Mucosa of rectum (tissue), 2 donors: Measurements from ENCODE around the gene TWIST2.

Source experiments
- H3K27ac ChIP-seq, 2 donors: one replicate each; pipeline ENCODE4 v1.7.0; 2013; ENCODE audit warnings: inconsistent platforms in 2 of 2, low read depth in 2 of 2, low read length in 2 of 2
- H3K27me3 ChIP-seq, 2 donors: one replicate each; pipeline ENCODE4 v1.7.0; 2013; ENCODE audit warnings: low read length in 2 of 2; ENCODE audit not compliant: control insufficient read depth in 2 of 2, insufficient read depth in 2 of 2
- H3K36me3 ChIP-seq, 2 donors: one replicate each; pipeline ENCODE4 v1.7.0; 2013; ENCODE audit warnings: low read length in 2 of 2; ENCODE audit not compliant: control insufficient read depth in 2 of 2, insufficient read depth in 2 of 2
- H3K4me1 ChIP-seq, 2 donors: one replicate each; pipeline ENCODE4 v1.7.0; 2013; ENCODE audit warnings: low read length in 2 of 2, mild to moderate bottlenecking in 1 of 2; ENCODE audit not compliant: control insufficient read depth in 2 of 2, insufficient read depth in 2 of 2
- H3K4me3 ChIP-seq, 2 donors: one replicate each; pipeline ENCODE4 v1.7.0; 2013; ENCODE audit warnings: low read length in 2 of 2
- H3K9ac ChIP-seq, 2 donors: one replicate each; pipeline ENCODE4 v1.7.0; 2013; ENCODE audit warnings: low read length in 2 of 2, low read depth in 1 of 2, mild to moderate bottlenecking in 1 of 2
- H3K9me3 ChIP-seq, 2 donors: one replicate each; pipeline ENCODE4 v1.7.0; 2013; ENCODE audit warnings: low read length in 2 of 2; ENCODE audit not compliant: control insufficient read depth in 2 of 2
- donor health status: healthy.
- donor health status: Normal muscosa, but diverticular disease.

Gene TWIST2

DNA sequence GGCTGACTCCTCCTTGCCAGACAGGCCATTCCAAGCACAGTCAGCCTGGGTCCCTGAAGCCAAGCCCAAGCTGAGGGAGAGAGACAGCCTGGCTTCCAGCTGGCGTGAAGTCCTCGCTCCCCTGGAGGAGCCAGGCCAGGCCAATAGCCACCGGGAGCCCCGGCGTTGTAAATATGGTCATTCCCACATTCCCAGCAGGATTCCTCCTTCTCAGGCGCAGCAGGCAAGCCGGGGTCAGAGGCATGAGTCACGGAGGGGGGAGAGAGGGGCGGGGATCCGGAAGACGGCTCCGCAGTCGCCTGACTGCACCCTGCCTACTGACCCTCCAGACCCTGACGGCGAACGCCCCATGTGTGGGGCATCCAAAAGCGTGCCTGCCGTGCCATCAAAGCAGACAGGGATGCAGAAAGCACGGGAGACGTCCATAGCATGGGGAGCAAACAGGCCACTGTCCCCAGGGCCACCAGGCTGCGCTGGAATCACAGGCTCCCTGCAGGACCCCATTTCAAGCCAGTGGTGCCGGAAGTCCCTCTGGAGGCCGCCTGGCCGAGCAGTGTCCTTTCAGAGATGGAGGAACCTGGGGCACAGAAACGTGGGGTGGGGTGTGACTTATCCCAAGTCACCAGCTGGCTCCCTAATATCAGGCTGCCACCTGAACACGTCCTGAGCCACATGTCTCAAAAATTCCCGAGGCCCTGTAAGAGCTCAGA, 48.2 kb downstream of the TWIST2 start:
- H3K27ac ChIP-seq, result peak overlapping the region; percentile 5 to 54
- H3K9me3 ChIP-seq, result no peaks in the 10 kb centered on the region

DNA sequence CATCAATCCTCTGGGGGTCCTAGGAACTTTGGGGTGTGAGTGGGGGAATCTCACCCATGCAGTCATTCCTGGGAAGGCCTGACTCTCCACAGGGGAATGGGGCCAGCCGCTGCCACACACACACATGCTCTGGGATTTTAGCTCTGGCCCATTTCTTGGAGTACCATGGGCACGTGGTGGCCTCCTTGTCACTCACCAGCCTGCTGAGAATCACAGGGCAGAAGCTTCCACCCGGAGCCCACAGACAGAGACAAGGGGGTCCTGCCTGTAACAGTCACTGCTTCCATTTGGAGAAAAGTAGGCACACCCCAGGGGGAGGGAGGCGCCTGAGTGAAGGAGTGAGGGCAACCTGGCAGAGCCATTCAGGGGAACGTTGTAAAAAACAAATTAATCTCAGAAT, 48.8 kb downstream of the TWIST2 start:
- Histone ChIP-seq H3K4me1 (peaks cover 3% of the 10 kb centered on the region in 2 donors), H3K9me3 (no peaks in the 10 kb centered on the region), H3K9ac (no peak overlapping the region), H3K27ac (no peak overlapping the region), H3K36me3 (no peaks in the 10 kb centered on the region), H3K4me3 (no peak overlapping the region), H3K27me3 (no peaks in the 10 kb centered on the region)

More for the DNA sequence above, 48.2 kb downstream of the TWIST2 start:
- no peaks in the 10 kb centered on the region for H3K27me3 ChIP-seq
- no peaks in the 10 kb centered on the region for H3K36me3 ChIP-seq
- H3K4me1 ChIP-seq, result peaks cover 3% of the 10 kb centered on the region in 2 donors
- H3K9ac ChIP-seq, result no peak overlapping the region
- no peak overlapping the region for H3K4me3 ChIP-seq

DNA sequence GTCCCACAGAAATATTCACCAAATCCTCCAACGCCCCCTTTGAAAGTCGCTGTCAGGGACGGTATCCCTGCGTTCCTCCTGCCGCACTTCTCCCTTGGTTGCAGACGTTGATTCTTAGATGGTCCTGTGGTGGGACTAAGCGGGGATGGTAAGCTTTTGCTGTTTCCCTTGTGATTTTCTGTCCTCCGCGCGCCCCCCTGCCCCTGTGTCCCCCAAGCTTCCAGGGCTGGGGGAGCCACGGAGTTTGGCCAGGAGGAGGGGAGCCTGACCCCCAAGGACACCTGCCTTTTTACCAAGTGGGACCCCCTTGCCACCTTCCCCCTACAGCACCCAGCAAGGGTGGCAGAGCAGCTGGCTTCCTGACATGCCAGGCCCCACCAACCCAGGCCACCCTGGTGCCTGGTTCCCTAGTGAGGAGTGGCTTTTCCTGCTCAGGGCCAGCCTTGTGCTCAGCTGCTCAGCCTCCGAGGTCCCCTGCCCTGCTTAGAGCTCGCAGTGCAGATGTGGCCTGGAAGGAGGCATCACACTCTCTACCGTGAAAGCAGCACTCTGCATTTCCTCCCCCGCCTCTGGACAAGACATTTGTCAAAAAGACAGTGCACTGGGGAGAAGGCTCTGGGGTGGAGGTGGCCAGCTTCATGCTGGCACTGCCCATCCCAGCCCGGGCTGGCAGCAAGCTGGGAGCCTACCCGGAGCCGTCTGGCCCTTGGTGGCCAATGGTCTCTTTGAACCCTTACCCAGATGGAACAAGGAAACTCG, 49.4 kb downstream of the TWIST2 start:
- H3K27ac ChIP-seq, result peak overlapping the region in 1 of 2 donors; percentile 2
- peaks cover 3% of the 10 kb centered on the region in 2 donors for H3K4me1 ChIP-seq

DNA sequence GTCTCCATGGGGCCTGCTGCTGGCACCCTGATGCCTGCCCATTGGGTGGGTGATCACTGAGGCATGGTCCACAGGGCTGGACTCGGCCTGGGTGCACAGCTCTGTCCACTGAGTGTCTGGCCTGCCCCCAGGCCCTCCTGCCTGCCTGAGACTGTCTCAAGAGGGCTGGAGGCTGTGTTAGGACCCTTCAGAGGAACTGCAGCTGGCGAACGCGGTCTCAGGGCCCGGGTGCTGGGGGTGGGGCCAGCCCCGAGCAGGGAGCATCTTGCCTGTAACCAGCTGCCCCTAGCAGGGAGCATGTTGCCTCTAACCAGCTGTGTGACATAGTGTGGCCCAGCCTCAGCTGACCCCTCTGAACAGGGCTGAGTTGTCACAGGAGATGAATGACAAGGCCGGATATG, 50.0 kb downstream of the TWIST2 start:
- Histone ChIP-seq H3K36me3 (no peaks in the 10 kb centered on the region), H3K27ac (peak overlapping the region in 1 of 2 donors; percentile 2), H3K9ac (no peak overlapping the region)

More for the DNA sequence above, 49.4 kb downstream of the TWIST2 start:
- H3K4me3 ChIP-seq, result no peak overlapping the region
- no peaks in the 10 kb centered on the region for H3K9me3 ChIP-seq
- no peaks in the 10 kb centered on the region for H3K36me3 ChIP-seq
- H3K27me3 ChIP-seq, result no peaks in the 10 kb centered on the region
- H3K9ac ChIP-seq, result no peak overlapping the region

GRCh38 chr2:238898534-238899281, 50.8 kb downstream of the TWIST2 start:
- Histone ChIP-seq H3K27me3 (no peaks in the 10 kb centered on the region), H3K27ac (no peak overlapping the region), H3K4me3 (no peak overlapping the region), H3K9ac (no peak overlapping the region), H3K9me3 (no peaks in the 10 kb centered on the region), H3K36me3 (no peaks in the 10 kb centered on the region), H3K4me1 (peaks cover 3% of the 10 kb centered on the region in 2 donors)

More for the DNA sequence above, 50.0 kb downstream of the TWIST2 start:
- peaks cover 3% of the 10 kb centered on the region in 2 donors for H3K4me1 ChIP-seq
- no peak overlapping the region for H3K4me3 ChIP-seq
- H3K9me3 ChIP-seq, result no peaks in the 10 kb centered on the region
- no peaks in the 10 kb centered on the region for H3K27me3 ChIP-seq

DNA sequence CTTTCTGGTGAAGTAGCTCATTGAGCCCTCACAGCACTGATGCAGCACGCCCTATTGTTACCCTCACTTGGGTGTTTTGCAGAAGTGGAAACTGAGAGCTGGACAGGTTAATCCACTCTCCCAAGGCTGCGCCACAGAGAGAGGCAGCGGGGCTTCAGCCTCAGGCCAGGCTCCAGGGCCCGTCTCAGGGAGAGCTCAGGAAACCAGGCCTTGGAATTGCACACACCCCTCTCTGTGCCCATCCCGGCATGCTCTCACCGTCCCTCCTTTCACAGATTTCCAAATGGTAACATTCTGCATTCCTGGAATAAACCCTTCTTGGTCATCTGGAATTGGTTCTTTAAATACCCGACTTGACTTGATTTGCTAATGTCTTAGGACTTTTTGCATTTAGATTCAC, 51.5 kb downstream of the TWIST2 start:
- no peak overlapping the region for H3K4me3 ChIP-seq
- no peaks in the 10 kb centered on the region for H3K9me3 ChIP-seq
- H3K27me3 ChIP-seq, result no peaks in the 10 kb centered on the region
- peaks cover 3% of the 10 kb centered on the region in 2 donors for H3K4me1 ChIP-seq
- H3K9ac ChIP-seq, result no peak overlapping the region
- no peak overlapping the region for H3K27ac ChIP-seq
- H3K36me3 ChIP-seq, result no peaks in the 10 kb centered on the region

GRCh38 chr2:238900511-238900910, 52.6 kb downstream of the TWIST2 start:
- H3K4me1 ChIP-seq, result peaks cover 0 to 3% of the 10 kb centered on the region in 2 donors
- H3K9me3 ChIP-seq, result no peaks in the 10 kb centered on the region
- H3K27me3 ChIP-seq, result no peaks in the 10 kb centered on the region
- no peak overlapping the region for H3K27ac ChIP-seq
- no peaks in the 10 kb centered on the region for H3K36me3 ChIP-seq
- H3K4me3 ChIP-seq, result no peak overlapping the region
- no peak overlapping the region for H3K9ac ChIP-seq

- no peaks in the 10 kb centered on the region for H3K4me1 ChIP-seq
- H3K9me3 ChIP-seq, result no peaks in the 10 kb centered on the region
- H3K27me3 ChIP-seq, result no peaks in the 10 kb centered on the region
- no peak overlapping the region for H3K27ac ChIP-seq
- no peak overlapping the region for H3K4me3 ChIP-seq
- no peak overlapping the region for H3K9ac ChIP-seq
- no peaks in the 10 kb centered on the region for H3K36me3 ChIP-seq
Measured at GRCh38 chr2:238901461-238902057, 53.7 kb downstream of the TWIST2 start.

DNA sequence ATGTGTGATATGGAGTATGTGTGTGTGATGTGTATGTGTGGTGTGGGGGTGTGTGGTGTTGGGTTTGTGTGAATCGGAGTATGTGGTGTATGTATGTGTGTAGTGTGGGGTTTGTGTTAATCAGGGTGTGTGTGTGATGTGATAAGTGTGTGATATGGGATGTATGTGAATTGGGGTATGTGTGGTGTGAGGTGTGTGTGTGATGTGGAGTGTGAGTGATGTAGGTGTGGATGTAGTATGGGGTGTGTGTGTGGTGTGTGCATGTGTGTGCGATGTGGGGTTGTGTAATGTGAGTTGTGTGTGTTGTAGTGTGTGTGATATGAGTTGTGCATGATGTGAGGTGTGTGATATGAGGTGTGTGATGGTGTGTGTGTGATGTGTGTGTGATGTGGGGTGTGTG, 54.4 kb downstream of the TWIST2 start:
- Histone ChIP-seq H3K4me1 (no peaks in the 10 kb centered on the region), H3K36me3 (no peaks in the 10 kb centered on the region), H3K27ac (no peak overlapping the region), H3K4me3 (no peak overlapping the region), H3K9ac (no peak overlapping the region), H3K27me3 (no peaks in the 10 kb centered on the region), H3K9me3 (no peaks in the 10 kb centered on the region)
